GM12878 (cell line): ENCODE results near the gene KLHDC10. TPM values are rescaled to one million over a fixed set of nuclear protein-coding genes. Genes with fewer than 3 reads are reported as not detected.
A peak's percentile ranks its signal among the peaks of the same experiment; 100 is the strongest.

Experiments
- ATAC-seq: fragments of 200-7000 bp; cut with Tn5 transposase; 3 replicates; pipeline ENCODE4 v1.9.1; 2020; ENCODE audit warnings: mild to moderate bottlenecking, moderate library complexity
- BruUV-seq: library from RNA; stranded (reverse); fragments of 400-500 nt; replicated peaks from 2 replicates; lab custom pipeline; 2021; lab: Mats Ljungman, UMichigan
- CTCF ChIA-PET: fragments of 300-600 bp; sonication (Branson Sonifier 250); formaldehyde crosslinking; extraction: SDS; loops from one replicate; lab custom pipeline; 2021; ENCODE audit warnings: inconsistent platforms; lab: Yijun Ruan, JAX
- POLR2A ChIA-PET: fragments of 350-600 bp; formaldehyde crosslinking; extraction: SDS; loops from one replicate; lab custom pipeline; 2021; ENCODE audit warnings: inconsistent platforms; lab: Charles Lee
- RAD21 ChIA-PET: fragments of 300-600 bp; sonication (Branson Sonifier 250); formaldehyde crosslinking; loops from one replicate; lab custom pipeline; 2023; ENCODE audit warnings: antibody characterized with exemption; ENCODE audit not compliant: unreplicated experiment; lab: Charles Lee
- SMC1A ChIA-PET: fragments of 300-600 bp; sonication (Branson Sonifier 250); formaldehyde crosslinking; loops from one replicate; lab custom pipeline; 2023; ENCODE audit not compliant: unreplicated experiment, uncharacterized antibody; lab: Charles Lee
- DNase-seq: peaks from one replicate; pipeline ENCODE4 v3.0.0-alpha.2; 2011; ENCODE audit warnings: low read depth, low spot score
- FAIRE-seq: peaks from 3 replicates; lab custom pipeline; 2011; peaks lifted over from hg19 to GRCh38; lab: Jason Lieb, UNC
- H2AFZ ChIP-seq: 2 replicates; pipeline ENCODE4 v1.6.0; 2011; ENCODE audit warnings: low read depth, low read length, control low read depth; ENCODE audit not compliant: control insufficient read depth
- H3K27ac ChIP-seq: 2 replicates; pipeline ENCODE4 v1.5.1; 2011; ENCODE audit warnings: control low read depth; ENCODE audit not compliant: control insufficient read depth, insufficient read depth
- H3K27me3 ChIP-seq, 2 experiments: replicated peaks in 1 of 2; 2 replicates each; pipeline versions ENCODE4 v1.6.0 to v1.6.1; 2011; ENCODE audit warnings: low read length in 1 of 2; ENCODE audit not compliant: control insufficient read depth in 2 of 2, insufficient read depth in 2 of 2
- H3K36me3 ChIP-seq, 2 experiments: 2 replicates each; pipeline ENCODE4 v1.5.1; 2011; ENCODE audit warnings: low read length in 1 of 2; ENCODE audit not compliant: control insufficient read depth in 2 of 2, insufficient read depth in 2 of 2
- H3K4me1 ChIP-seq: 2 replicates; pipeline ENCODE4 v1.6.1; 2011; ENCODE audit warnings: mild to moderate bottlenecking, low read length, moderate library complexity, mixed read lengths; ENCODE audit not compliant: control insufficient read depth, insufficient read depth
- H3K4me2 ChIP-seq: 2 replicates; pipeline ENCODE4 v1.6.0; 2011; ENCODE audit warnings: control low read depth; ENCODE audit not compliant: control insufficient read depth, insufficient read depth
- H3K4me3 ChIP-seq: fragments of 200-600 bp; sonication (generic); 2 replicates; pipeline ENCODE4 v1.5.1; 2016
- H3K79me2 ChIP-seq: 2 replicates; pipeline ENCODE4 v1.6.0; 2011; ENCODE audit warnings: low read length; ENCODE audit not compliant: control insufficient read depth, insufficient read depth
- H3K9ac ChIP-seq: 2 replicates; pipeline ENCODE4 v1.8.0; 2011; ENCODE audit warnings: low read length, control low read depth, mixed read lengths; ENCODE audit not compliant: control insufficient read depth, insufficient read depth
- H3K9me3 ChIP-seq: replicated peaks from 3 replicates; pipeline ENCODE4 v1.5.1; 2011; ENCODE audit warnings: mild to moderate bottlenecking, low read length; ENCODE audit not compliant: control insufficient read depth, insufficient read depth
- H4K20me1 ChIP-seq: 2 replicates; pipeline ENCODE4 v1.6.0; 2011; ENCODE audit not compliant: control insufficient read depth, insufficient read depth
- BHLHE40 ChIP-seq, 2 experiments: fragments of 450-650 bp in 1 of 2; IDR thresholded peaks; 2 replicates each; pipeline ENCODE4 v1.6.1; 2011 to 2017; ENCODE audit warnings: low read depth in 2 of 2, borderline replicate concordance in 1 of 2, improper control_type of control experiment in 1 of 2, low read length in 1 of 2, mild to moderate bottlenecking in 1 of 2
- CEBPB ChIP-seq, 2 experiments: fragments of 150-350 bp in 1 of 2; IDR thresholded peaks; 2 replicates each; pipeline ENCODE4 v1.6.1; 2012 to 2014; ENCODE audit warnings: low read depth in 2 of 2, low read length in 2 of 2, borderline replicate concordance in 1 of 2, inconsistent platforms in 1 of 2
- CREM ChIP-seq: IDR thresholded peaks from 2 replicates; pipeline ENCODE4 v1.6.1; 2014; ENCODE audit warnings: antibody characterized with exemption, low read depth
- DPF2 ChIP-seq: fragments of 450-650 bp; IDR thresholded peaks from 2 replicates; pipeline ENCODE4 v1.6.1; 2017; ENCODE audit warnings: mild to moderate bottlenecking
- EP300 ChIP-seq, 2 experiments: fragments of 150-350 bp in 1 of 2; IDR thresholded peaks; 2 replicates each; pipeline ENCODE4 v1.6.1; 2011 to 2012; ENCODE audit warnings: low read depth in 2 of 2, low read length in 2 of 2, borderline replicate concordance in 1 of 2, improper control_type of control experiment in 1 of 2, inconsistent platforms in 1 of 2; ENCODE audit not compliant: control insufficient read depth in 1 of 2
- HDGF ChIP-seq: fragments of 450-650 bp; IDR thresholded peaks from 2 replicates; pipeline ENCODE4 v1.6.1; 2016; ENCODE audit warnings: antibody characterized with exemption
- PAX5 ChIP-seq: IDR thresholded peaks from 2 replicates; pipeline ENCODE4 v1.6.1; 2011; ENCODE audit warnings: low read depth, low read length, borderline replicate concordance
- RAD51 ChIP-seq: fragments of 450-650 bp; IDR thresholded peaks from 2 replicates; pipeline ENCODE4 v1.6.1; 2016; ENCODE audit warnings: moderate library complexity, mild to moderate bottlenecking, inconsistent platforms
- SPI1 ChIP-seq: IDR thresholded peaks from 2 replicates; pipeline ENCODE4 v1.6.1; 2011; ENCODE audit warnings: low read depth, mild to moderate bottlenecking, low read length, moderate library complexity, borderline replicate concordance; ENCODE audit not compliant: insufficient read depth
- TBL1XR1 ChIP-seq: IDR thresholded peaks from 2 replicates; pipeline ENCODE4 v1.6.1; 2012; ENCODE audit warnings: low read depth, low read length, improper control_type of control experiment
- TCF7 ChIP-seq: IDR thresholded peaks from 2 replicates; pipeline ENCODE4 v1.6.1; 2014; ENCODE audit warnings: antibody characterized with exemption, borderline replicate concordance
- WRNIP1 ChIP-seq: IDR thresholded peaks from 2 replicates; pipeline ENCODE4 v1.6.1; 2011; ENCODE audit warnings: low read depth, low read length, improper control_type of control experiment, borderline replicate concordance
- YY1 ChIP-seq: IDR thresholded peaks from 2 replicates; pipeline ENCODE4 v1.6.1; 2011; ENCODE audit warnings: low read depth, mild to moderate bottlenecking, low read length
- WGBS: methylation state at CpG from one replicate; pipeline ENCODE4 v1.1.6; 2016; ENCODE audit warnings: low lambda C conversion rate; ENCODE audit not compliant: insufficient replicate concordance, insufficient coverage; ENCODE audit errors: missing lambda C conversion rate; 5-methylcytosine and 5-hydroxymethylcytosine counted together
- in situ Hi-C: fragments of 300-500 bp; cut with MboI; formaldehyde crosslinking; loops from 9 replicates; pipeline ENCODE4 v1.14.3; 2018; ENCODE audit warnings: mixed read lengths
- intact Hi-C: fragments of 100-400 bp; cut with micrococcal nuclease; formaldehyde crosslinking; loops from one replicate; pipeline ENCODE4 v1.14.2; 2022; ENCODE audit not compliant: unreplicated experiment
- polyA plus RNA-seq, 11 experiments: library from polyadenylated mRNA; depleted of rRNA in 4 of 11; unstranded in 6 of 11; stranded (reverse) in 5 of 11; fragments of >200 nt; fragmentation: Nextera tagmentation in 4 of 11; fragmentation: Illumina TruSeq in 1 of 11; extraction: Ambion mirVana in 4 of 11; extraction: Trizol in 1 of 11; gene quantifications; 1 replicate in 1 of 11; 2 replicates in 10 of 11; pipeline versions ENCODE4 v1.2.1 to v1.2.3, GENCODE V29; 2011 to 2016; ENCODE audit warnings: inconsistent platforms in 2 of 11, missing spikeins in 2 of 11, low read depth in 1 of 11
- total RNA-seq, 4 experiments: library from RNA; depleted of rRNA in 3 of 4; stranded (reverse); fragments of >200 nt in 3 of 4; fragmentation: Illumina TruSeq in 1 of 4; extraction: Trizol in 1 of 4; gene quantifications; 2 replicates each; pipeline versions ENCODE4 v1.2.1 to v1.2.3, GENCODE V29; 2013 to 2021
- TF ChIP-seq, protein P1 (sequence below): fragments of 450-650 bp; IDR thresholded peaks from 2 replicates; pipeline ENCODE4 v1.6.1; 2016; ENCODE audit warnings: mild to moderate bottlenecking

KLHDC10 gene
- total and polyA plus RNA-seq, 10 of the 15 experiments (the other 5 are each of a cell fraction or from before 2014, with no cell fraction given) = 2.9 to 20.6 (median 9.4) TPM

DNA sequence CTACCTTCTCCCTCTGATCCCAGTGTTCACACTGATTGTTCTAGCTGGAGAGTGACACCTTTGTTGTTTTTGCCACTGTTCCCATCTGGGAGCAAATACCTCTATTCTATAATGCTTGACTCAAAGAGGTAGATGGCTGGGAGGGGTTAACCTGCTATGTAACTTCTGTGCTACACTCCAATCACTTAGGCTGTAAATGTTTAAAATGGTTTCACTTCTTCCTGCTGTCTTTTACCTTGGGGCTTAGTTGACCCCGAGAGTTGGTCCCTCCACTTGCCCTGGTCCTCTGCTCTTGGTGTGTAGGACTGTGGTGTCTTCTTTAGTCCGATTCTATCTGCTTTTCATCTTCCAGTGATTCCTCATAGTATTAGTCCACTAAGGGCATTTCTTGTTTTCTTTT lies 22.3 kb downstream of the KLHDC10 start:
- ATAC-seq = peak; percentile 79
- SMC1A ChIA-PET = interaction anchor here (0.6 to 1.4 kb wide), 2 partner anchors 21 to 22 kb away, joined by 3 to 6 read pairs; no protein-coding TSS in a partner anchor
- Histone ChIP-seq H3K9me3 (no peaks in the 10 kb centered on the region), H2AFZ (no peak overlapping the region), H4K20me1 (no peaks in the 10 kb centered on the region), H3K36me3 (no peaks in the 10 kb centered on the region), H3K79me2 (peaks cover 10% of the 10 kb centered on the region), H3K4me2 (peak overlapping the region; percentile 89), H3K4me3 (0 out of 2 replicates have a peak overlapping the region, but pooled peaks have one; percentile 16), H3K4me1 (peaks cover 24% of the 10 kb centered on the region)
- no TSS peak for BruUV-seq
- DNase-seq = no peak
- FAIRE-seq = no peak
- intact Hi-C loops = no loop called here
- in situ Hi-C loops = no loop called here
- TF ChIP-seq YY1 (no peak), CEBPB (IDR thresholded peaks at IDR 0.05; ENCODE audit: borderline replicate concordance in 1 of 2, low read depth in 2 of 2, low read length in 2 of 2) (no peak), RAD51 (no peak), SPI1 (0 out of 2 replicates have a peak, but pooled peaks have one; percentile 4), TBL1XR1 (no peak)
- TF ChIP-seq, all 136 proteins: peak for 1
- Histone ChIP-seq H3K9ac (0 out of 2 replicates have a peak overlapping the region, but pooled peaks have one; percentile 4), H3K27ac (peak overlapping the region; percentile 41), H3K27me3 (no peaks in the 10 kb centered on the region)
- POLR2A ChIA-PET = interaction anchor here (1.2 kb wide), 1 partner anchor 9 kb away, joined by 3 read pairs; no protein-coding TSS in a partner anchor
- CTCF ChIA-PET = interaction anchor here (0.9 to 6.7 kb wide), 3 partner anchors 9 to 19 kb away, joined by 3 to 47 read pairs (median 3); no protein-coding TSS in a partner anchor
- RAD21 ChIA-PET = no interaction called here
- 79% methylated on average over 2 of the region's 2 CpGs for WGBS

DNA sequence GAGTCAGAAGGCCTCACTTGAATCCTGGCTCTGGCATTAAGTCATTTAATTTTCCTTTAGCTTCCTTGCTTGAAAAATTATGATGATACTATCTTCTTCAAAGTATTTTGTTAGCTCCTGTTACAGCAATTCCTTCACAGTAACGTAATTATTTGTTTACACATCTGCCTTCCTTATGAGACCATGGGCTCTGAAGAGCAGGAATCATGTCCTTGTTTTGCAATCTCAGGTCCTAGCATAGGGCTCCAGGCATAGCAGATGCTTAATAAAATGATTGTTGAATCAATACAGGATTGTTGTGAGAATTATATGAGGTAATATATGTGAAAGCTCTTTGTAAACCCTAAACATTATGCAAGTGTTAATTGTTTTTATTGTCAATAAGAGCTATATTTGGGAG lies 25.5 kb downstream of the KLHDC10 start:
- SMC1A ChIA-PET = interaction anchor here (0.8 to 2.5 kb wide), 9 partner anchors 9 to 661 kb away, joined by 3 to 9 read pairs (median 4); partner anchors contain the start of gene TMEM209
- H3K4me2 ChIP-seq = no peak overlapping the region
- H3K4me3 ChIP-seq = no peak overlapping the region
- in situ Hi-C loops = no loop called here
- no peaks in the 10 kb centered on the region for H4K20me1 ChIP-seq
- RAD21 ChIA-PET = interaction anchor here (0.5 to 1.3 kb wide), 5 partner anchors 12 to 31 kb away, joined by 3 to 4 read pairs (median 3); no protein-coding TSS in a partner anchor
- H3K9me3 ChIP-seq = 0 out of 3 replicates have a peak, but pooled peaks cover 2% of the 10 kb centered on the region
- FAIRE-seq (no peak), DNase-seq (no peak), ATAC-seq (no peak)
- 100% methylated on average over 1 of the region's 1 CpG for WGBS
- H3K36me3 ChIP-seq = no peaks in the 10 kb centered on the region; a peak in 1 of 4 replicates
- H2AFZ ChIP-seq = no peak overlapping the region
- TF ChIP-seq PAX5 (no peak), CREM (no peak), BHLHE40 (IDR thresholded peaks at IDR 0.05; ENCODE audit: borderline replicate concordance in 1 of 2, low read depth in 2 of 2, low read length in 1 of 2) (no peak), HDGF (no peak), WRNIP1 (no peak), EP300 (IDR thresholded peaks at IDR 0.05; ENCODE audit: borderline replicate concordance in 1 of 2, control insufficient read depth in 1 of 2, low read depth in 2 of 2, low read length in 2 of 2) (no peak), TCF7 (no peak), DPF2 (no peak)
- TF ChIP-seq, protein P1, sequence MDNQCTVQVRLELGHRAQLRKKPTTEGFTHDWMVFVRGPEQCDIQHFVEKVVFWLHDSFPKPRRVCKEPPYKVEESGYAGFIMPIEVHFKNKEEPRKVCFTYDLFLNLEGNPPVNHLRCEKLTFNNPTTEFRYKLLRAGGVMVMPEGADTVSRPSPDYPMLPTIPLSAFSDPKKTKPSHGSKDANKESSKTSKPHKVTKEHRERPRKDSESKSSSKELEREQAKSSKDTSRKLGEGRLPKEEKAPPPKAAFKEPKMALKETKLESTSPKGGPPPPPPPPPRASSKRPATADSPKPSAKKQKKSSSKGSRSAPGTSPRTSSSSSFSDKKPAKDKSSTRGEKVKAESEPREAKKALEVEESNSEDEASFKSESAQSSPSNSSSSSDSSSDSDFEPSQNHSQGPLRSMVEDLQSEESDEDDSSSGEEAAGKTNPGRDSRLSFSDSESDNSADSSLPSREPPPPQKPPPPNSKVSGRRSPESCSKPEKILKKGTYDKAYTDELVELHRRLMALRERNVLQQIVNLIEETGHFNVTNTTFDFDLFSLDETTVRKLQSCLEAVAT = no peak
- BruUV-seq = no TSS peak
- peaks cover 7% of the 10 kb centered on the region for H3K79me2 ChIP-seq
- H3K9ac ChIP-seq = no peak overlapping the region
- intact Hi-C loops = no loop called here
- peaks cover 16% of the 10 kb centered on the region for H3K4me1 ChIP-seq
- CTCF ChIA-PET = interaction anchor here (0.7 to 6.7 kb wide), 4 partner anchors 12 to 23 kb away, joined by 4 to 47 read pairs (median 6); no protein-coding TSS in a partner anchor
- POLR2A ChIA-PET = interaction anchor here (0.5 kb wide), 1 partner anchor 130 kb away, joined by 3 read pairs; no protein-coding TSS in a partner anchor
- no peak overlapping the region for H3K27ac ChIP-seq
- no peaks in the 10 kb centered on the region for H3K27me3 ChIP-seq
